SIG-M5 treated with dmso at 0.1 percent for 504 hours (cell line): ENCODE results near the gene P3H2.
A peak's percentile ranks its signal among the peaks of the same experiment; 100 is the strongest.

Experiments
- DNase-seq: peaks from one replicate; lab custom pipeline; 2025; ENCODE audit not compliant: unreplicated experiment; lab: John Stamatoyannopoulos, UW

The P3H2 gene

DNA sequence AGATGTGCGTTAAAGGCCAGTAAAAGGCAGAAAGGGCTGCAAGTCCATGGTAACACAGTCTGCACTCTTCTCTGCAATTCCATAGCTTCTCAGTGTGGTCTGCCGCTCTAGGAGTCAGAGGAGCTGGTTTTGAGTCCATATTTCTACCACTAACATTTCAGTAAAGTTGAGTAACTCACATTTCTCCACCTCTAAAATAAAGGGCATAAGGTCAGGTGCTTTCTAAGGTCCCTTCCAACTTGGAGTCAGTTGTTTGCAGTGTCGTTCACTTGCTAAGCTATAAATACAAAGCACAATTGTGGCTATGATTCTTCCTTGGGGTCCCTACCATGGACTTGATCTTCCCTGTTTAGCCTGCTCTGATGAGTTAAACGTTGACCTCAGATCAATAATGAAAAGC, 171.1 kb downstream of the P3H2 start:
- no peak for DNase-seq

DNA sequence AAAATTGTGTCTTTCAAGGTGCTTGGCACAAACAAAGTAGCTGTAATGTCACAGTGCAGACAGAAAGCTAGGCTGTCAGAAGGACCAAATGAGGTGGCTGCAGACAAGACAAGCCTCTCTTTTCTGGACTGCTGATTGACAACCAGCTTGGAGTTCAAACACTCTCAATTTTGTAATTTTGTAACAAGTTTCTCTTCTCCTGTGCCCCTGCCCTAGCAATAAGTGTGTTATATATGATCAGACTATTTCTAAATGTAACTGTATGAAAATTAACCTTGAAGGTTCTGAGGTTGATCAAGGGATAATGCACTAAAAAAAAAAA, 172.0 kb downstream of the P3H2 start:
- DNase-seq = no peak

DNA sequence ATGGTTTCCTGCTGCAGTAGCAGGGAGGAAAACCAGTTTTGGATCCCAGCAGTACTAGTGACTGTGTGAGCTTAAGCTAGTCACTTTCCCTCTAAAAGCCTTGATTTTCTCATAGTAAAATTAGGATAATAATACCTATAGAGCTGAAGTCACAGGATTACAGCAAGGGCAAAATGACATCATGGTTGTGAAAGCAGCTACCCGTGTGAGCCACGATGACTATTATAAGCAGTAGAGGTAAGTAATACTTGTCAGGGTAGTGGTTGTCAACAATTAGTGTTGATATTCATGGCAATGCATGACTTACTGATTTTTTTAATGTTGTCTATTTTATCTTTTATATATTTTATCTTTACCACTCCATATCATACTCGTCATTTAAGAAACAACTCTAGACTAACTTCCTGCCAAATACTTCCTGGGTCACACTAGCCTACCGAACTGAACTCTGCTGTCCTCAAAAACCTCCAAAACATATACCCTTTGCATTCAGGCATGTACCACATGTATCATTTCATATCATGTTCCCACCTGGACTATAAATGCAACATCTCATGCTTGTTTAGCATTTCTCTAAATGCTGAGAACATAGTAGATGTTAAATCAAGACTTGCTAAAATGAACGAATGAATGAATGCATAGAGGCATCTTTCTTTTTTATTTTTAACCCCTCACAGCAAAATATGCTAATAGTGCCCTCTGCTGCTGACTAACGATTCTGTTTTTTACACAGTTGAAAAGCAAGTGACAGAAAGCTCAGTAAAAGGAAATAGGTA, 172.6 kb downstream of the P3H2 start:
- peak; percentile 60 for DNase-seq

DNA sequence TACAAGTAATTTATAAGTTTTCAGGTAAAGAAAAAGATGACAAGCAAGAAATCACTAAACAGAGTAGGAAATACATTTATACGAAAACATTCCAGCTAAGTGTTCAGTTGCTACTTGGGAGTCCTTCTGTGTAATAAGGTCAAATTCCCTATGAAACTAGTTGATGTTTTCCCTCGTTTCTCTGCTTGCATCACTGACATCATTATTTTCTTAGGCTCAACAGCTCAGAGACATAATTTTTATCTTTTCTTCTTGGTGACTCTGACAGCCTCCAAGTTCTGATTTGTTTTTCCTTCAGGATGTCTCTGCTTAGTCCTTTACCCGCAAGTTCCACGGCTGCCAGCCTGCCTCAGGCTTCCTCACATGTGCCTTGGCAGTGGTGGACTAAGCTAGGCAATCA, 173.6 kb downstream of the P3H2 start:
- no peak for DNase-seq

DNA sequence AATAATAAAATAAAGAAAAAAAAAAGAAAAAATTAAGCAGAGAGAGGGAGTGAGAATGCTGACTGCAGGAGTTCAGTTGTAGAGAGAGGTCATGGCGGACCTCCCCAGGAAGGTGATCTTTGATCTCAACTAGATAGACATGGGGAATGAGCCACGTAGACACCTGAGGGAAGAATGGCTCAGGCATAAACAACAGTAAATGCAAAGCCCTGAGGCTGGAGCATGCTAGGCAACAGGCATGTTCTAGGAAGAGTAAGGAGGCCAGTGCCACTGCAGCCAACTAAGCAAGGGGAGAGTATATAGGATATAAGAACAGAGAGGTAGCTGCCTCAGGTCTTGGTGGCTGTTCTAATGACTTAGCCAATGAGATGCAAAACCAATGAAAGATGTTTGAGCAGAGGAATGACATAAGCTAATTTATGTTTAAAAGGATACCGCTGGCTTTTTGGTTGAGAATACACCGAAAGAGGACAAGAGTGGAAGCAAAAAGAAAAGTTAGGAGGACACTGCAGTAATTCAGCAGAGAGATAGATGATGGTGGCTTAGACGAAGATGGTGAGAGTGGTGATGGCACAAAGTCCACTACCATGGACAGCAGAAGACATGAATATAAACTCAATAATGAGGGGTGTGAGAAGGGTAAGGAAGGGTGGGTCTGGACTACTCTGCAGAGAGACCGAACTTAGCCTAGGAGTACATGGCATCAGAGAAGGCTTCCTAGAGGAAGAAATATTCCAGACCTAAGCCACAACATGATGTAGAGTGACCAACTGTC, 174.6 kb downstream of the P3H2 start:
- DNase-seq = no peak

DNA sequence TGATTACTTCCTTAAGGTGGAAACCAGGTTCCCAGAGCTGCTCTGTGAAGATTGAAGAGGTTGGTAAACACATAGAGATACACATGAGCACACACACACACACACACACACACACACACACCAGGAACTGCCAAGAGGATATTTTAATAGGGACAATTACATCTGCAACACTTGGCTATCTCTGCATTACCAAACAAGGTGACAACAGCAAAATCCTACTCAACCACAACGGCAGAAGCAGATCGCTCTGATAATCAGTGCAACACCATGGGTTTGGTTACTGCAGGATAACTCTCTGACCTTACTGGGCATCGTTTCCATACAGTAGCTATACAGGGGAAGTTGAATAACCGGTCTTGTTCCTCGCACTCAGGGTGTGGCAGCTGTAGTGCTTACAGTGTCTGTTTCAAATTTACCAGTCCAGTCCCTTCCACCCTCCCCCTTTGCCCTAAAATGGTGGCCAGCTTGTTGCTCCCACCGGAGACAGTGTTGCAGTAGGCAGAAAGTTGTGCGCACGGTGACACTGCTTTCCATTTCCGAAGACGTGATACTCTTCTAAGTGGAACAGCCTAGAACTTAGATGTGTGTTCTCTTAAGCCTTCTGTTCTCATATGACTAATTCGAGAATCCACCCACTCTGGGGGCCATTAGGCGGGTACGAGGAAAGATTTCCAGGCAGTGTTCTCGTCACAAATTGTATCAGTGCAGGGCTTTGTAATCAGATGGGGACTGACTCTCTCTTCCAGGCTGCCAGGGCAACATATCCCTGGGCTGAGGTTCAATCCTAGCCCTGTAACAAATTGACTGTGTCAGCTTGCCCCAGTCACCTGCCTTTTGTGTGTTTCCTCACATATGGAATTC, 176.2 kb downstream of the P3H2 start:
- peak; percentile 58 for DNase-seq

DNA sequence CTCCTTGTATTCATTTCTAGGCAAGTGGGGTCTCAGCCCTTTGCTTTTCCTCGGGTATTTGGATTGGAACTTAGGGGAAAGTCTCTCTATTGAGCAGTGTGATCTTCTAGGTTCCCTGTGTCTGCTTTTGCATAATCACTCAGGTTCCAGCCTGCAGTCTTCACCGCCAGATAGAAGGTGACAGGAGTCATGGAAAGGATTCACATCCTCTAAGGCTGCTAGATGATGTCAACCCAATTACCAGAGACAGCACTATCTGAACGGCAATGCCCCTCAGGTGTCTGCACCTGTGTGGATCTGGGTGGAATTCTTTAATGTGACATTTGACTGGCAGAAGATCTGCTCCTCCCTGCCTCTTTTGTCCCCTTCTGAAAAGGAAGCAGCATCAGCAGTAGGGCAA, 177.7 kb downstream of the P3H2 start:
- no peak for DNase-seq

DNA sequence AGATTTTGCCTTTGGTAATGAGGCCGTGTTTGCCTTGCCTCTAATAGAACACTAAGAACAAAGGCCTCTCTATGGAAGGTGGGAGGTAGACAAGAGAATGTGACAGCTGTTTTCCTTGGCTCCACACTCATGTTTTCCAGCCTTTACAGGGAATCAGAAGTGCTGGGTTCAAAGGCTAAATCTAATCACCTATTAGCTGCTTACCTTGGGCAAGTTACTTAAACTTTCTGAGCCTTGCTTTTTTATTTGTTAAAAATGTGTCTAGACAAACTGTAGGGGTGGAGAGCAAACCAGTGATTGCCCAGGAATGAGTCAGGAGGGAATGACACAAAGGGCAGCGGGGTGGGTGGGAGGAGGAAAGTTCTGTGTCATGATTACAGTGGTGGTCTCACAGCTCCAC, 179.0 kb downstream of the P3H2 start:
- DNase-seq = no peak

DNA sequence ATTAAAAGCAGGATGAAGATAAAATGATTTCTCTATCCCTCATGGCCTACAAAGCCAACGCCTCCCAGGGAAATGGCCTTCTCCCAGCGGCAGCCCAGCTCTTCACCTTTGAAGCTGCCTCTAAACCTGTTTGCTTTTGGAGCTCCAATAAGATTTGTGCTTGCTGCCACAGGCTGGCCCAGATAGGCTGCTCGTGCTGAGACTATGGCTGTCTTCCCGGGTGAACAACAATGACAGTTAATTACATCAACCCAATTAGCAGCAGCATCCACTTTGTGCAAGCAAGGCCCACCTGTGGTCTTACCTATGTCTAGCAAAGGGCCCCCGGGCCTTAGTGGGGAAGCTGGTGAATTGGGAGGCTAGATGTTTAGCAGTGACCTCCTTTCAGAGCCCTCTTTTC, 179.6 kb downstream of the P3H2 start:
- no peak for DNase-seq

DNA sequence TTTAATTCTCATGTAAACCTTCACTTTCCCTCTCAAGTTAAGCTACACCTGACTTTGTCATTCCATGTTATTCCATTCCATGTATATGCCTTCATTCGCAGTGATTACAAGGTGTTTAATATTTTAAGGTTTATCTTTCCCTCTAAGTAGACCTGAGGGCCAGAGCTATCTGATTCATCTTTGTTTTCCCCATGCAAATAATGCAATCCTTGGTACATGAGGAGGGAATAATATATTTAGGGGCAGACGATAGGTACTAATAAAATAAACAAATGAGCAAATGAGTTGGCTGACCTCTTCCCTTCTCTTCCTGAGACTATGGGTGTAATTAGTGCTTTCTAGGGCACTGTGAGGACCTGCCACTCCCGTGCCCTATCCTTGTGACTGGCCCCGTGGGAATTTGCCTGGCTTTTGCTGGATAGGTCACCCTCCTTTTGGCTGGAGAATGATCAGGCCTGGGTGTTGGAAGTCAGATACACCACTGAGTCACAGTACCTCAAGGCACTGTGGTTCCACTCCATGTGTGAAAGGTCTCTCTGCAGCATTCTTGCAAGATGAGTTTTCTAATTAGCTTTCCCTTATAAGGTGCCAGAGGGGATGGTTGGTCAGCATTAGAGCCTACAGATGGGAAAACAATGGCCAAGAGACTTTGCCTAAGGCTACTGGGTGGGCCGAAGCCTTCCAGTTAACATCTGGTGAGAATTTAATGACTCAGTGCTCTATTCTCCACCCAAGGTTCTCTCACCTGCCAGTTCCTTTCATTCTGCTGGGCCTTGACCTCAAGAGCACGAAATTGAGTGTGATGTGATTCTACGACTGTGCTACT, 183.2 kb downstream of the P3H2 start:
- DNase-seq = peak; percentile 53

DNA sequence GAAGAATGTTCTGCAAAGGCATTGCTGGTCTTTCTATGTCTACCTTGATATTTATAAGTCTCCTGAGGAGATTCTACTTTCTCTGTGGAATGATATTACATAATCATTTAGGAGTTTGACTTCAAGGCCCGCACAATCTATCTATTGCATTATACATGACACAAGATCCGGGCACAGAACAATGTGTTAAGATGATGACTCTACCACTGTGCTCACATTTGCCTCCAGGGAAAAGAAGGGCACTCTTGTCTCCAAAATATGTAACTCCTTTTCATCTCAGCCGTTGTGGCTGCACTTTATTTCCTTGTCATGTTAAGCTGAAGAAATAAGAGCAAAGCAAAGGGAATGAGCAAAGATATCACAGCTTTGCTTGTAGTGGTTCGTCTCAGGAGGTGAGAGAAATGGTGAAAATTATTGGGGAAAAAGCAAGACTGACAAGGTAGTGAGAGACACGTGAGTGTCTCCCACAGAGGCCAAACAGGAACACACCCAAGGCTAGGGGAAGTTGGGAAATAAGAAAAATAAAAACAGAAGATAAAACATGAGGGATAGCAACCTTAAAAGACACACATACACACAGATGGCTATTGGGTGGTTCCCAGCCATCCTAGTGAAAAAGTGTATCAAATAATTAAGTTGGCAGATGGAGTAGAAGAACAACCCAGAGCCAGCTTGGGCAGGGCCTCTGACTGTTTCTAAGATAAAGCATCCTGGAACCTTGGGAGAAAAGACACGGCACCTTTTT, 184.3 kb downstream of the P3H2 start:
- no peak for DNase-seq

DNA sequence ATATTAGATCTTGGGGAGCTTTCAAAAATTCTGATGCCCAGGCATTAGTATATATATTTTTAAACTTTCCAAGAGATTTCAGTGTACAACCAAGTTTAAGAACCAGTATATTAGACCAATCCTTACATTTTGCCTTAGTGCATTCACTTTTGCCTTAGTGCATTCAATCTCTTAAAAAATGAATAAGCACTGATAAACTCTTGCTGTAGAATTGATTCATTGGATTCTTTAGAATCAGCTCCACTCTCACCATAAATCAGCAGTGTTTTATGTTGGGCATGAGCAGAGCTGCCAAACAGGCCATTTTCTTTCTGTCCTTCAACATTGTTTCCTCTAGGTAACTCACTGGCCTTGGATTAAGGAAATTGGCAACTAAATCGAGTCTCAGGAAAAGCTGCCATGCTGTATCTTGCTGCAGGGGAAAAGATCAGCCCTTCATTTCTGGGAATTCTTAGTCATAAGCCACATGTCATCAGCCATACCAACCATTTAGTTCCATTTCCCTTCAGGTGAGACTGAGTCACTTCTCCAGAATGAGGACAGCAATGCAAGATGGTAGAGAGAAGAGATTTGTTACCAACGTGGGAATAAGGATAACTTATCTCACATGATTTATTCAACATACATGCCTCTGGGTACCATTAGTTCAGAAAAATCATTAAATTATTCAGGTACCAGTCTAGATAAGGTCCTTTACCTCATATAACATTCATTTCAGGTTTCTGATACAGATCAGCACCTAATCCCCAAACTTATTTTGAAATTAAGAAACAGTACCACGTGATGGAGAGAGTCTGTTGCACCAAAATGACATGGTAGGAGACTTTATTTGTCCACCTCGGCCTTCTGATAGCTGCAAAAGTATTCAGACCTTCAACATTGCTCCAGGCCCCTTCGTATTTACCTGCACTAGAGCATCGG, 192.5 kb downstream of the P3H2 start:
- DNase-seq = no peak

DNA sequence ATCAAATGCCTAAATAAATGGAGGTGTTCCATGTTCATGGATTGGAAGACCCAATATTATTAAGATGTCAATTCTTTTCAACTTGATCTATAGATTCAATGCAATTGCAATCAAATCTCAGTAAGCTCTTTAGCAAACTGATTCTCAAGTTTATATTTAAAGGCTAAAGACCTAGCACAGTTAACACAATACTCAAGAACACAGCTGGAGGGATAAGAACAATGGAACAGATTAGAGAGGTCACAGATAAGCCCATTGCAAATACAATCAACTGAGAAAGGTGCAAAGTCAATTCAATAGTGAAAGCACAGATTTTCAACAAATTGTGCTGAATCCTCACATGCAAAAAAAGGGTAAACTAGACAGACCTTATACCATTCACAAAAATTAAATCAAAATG, 198.9 kb downstream of the P3H2 start:
- DNase-seq = no peak

DNA sequence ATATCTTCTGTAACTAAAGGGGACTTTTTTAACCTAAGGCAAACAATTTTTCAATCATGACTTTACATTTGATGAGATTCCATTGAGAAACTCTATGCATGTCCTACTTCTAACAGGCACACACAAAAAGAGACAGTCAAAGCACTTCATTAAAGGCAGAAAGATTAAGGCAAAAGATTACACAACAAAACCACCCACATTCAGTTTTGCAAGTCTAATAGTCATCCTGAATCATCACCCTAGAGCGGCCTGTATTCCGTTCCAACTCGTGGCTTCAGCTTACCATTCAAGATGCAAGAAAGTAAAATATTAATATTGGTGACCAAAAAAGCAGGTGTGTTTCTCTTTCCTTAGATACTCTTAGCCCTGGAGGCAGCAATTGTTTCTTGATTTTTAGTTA, 205.9 kb downstream of the P3H2 start:
- peak; percentile 94 for DNase-seq

DNA sequence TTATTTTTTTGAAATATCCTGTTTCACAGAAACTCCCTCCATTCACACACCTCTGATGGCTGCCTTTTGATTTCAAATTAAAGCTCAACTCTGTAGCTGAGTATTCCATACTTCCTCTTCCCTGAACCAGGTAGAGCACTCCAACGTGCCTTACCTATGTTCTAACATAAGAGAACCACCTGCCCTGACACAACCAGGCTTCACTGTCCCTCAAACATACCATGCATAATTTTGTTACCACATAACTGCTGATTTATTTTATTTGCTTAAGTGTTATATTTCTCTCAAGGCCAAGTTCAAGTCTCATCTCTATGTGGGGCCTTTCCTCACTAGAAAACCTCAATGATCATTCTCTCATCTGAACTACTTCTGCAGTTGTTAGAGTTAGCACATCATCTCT, 209.7 kb downstream of the P3H2 start:
- DNase-seq = no peak

DNA sequence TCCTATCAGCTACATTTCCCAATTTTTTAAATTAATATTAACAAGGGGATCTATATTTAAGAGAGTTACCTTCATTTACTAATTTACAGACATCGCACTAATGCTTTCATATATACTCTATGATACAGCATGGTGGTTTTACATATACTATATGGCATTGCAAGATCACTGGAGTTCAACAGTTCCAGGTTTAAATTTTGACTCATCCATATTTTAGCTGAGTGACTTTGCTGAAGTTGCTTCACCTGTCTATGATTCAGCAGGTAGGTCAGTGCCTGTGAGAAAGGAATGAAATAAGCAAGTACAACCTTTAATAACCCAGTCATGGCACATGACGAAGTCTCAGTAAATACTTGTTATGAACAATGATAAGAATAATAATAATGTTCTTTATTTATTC, 211.1 kb downstream of the P3H2 start:
- DNase-seq = no peak

DNA sequence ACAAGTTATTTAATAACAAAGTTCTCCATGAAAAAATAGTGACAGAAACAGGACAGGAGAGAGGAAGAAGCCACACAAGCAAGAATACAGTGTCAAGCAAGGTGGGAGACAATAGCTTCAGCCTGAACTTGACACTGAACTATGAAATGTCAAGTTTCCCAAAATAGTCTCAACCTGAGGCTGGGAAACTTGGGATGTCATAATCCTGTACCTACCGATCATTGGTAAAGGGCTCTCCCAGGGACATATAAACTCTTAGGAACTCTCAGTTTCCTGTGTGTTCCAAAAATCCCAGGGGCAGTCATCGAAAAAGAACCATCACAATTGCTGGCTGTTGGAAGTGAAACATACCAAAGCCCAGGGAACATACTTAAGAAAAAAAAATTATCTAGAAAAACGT, 211.6 kb downstream of the P3H2 start:
- DNase-seq = no peak

DNA sequence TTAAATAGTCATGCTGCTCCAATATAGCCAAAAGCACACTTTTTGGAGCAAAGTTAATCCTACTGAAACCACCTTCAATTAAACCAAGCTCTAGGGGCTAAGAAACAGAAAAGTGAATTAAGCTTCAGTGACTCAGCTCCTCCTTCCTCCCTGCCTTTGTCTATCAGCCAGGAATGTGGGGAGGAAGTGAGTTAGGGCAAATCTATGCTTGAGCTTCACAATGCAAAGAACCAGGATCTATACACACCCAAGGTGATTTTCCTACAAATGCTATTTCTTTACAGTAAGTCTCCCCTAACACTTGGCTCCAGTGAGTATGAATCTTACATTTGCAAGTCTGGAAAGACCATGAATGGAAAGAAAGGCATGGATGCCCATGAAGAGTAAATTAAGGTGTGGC, 212.1 kb downstream of the P3H2 start:
- no peak for DNase-seq

DNA sequence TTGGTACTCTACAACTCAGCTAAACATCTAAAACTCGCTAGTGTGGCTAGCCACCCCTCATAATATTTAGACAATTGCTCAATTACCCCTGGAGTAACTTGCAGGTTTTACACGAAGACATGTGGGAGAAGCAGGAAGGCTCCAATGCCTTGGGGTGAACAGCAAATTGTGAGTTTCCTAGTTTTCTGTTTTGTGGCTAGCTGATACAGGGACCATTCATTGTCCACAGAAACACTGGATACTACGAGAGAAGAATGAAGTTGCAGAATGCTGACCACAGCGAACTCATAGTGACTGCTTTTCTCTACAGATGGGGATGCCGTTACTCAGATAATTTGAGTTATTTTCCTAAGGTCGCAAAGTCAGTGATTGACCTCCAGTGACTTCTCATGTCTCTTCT, 212.9 kb downstream of the P3H2 start:
- DNase-seq = no peak
